Measurements from ENCODE around the gene FNIP2.
"Not testable (repeated sequence)": the region's sequence is repeated elsewhere in the genome, so short reads cannot be mapped to it uniquely, and the experiment has no call there.

Gene FNIP2

DNA sequence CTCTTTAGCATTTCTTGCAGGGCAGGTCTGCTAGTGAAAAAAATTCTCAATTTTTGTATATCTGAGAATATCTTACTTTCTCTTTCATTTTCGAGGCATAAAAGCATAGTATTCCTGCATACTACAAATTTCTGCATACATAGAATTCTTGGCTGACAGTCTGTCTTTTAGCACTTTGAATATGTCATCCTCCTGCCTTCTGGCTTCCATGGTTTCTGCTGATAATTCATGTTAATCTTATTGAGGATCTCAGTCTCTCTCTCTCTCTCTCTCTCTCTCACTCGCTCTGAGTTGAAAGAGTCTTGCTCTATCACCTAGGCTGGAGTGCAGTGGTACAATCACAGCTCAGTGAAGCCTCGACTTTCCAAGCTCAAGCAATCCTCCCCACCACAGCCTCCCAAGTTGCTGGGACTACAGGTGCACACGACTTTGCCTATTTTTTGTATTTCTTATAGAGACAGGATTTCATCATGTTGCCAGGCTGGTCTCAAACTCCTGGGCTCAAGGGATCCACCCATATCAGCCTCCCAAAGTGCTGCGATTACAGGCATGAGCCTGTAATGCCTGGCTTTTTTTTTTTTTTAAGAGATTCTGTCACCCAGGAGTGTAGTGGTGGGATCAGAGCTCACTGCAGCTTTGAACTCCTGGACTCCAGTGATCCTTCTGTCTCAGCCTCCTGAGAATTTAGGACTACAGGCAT, 161.3 kb downstream of the FNIP2 start:
- no peak for DNase-seq

GRCh38 chr4:158930639-158930972, 161.8 kb downstream of the FNIP2 start:
- no peak for DNase-seq

GRCh38 chr4:158933236-158933635, 164.4 kb downstream of the FNIP2 start:
- DNase-seq = no peak

DNA sequence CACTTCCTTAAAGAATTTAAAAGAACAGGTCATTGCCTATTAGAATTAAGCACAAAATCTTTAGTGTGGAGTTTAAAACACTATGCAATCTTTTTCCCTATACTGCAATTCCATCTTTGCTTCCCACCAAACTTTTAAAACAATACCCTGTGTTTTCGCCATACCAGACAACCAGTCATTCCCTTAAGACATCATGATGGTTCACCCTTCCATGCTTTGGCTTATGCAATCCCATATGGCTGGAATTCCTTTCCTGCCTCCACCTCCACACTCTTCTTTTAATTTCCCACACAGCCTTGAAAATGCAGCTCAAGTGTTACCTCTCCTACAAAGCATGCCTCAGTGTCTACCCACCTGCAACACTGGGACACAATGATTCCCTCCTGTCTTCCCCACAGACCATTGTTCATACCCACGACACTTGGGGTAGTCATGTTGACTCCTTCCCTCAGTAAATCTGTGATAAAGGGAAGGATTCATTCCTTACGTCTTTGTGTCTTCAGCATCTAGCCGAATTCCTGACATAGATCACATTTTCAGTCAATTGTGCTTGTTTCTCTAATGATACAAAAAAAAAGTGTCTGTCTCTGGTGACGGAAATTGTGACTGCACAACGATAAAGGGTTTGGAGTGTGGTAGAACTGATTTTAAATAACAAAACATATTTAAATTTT, 166.3 kb downstream of the FNIP2 start:
- no peak for DNase-seq

- no peak for DNase-seq
These were observed 167.4 kb downstream of the FNIP2 start for GRCh38 chr4:158936238-158936637.

DNA sequence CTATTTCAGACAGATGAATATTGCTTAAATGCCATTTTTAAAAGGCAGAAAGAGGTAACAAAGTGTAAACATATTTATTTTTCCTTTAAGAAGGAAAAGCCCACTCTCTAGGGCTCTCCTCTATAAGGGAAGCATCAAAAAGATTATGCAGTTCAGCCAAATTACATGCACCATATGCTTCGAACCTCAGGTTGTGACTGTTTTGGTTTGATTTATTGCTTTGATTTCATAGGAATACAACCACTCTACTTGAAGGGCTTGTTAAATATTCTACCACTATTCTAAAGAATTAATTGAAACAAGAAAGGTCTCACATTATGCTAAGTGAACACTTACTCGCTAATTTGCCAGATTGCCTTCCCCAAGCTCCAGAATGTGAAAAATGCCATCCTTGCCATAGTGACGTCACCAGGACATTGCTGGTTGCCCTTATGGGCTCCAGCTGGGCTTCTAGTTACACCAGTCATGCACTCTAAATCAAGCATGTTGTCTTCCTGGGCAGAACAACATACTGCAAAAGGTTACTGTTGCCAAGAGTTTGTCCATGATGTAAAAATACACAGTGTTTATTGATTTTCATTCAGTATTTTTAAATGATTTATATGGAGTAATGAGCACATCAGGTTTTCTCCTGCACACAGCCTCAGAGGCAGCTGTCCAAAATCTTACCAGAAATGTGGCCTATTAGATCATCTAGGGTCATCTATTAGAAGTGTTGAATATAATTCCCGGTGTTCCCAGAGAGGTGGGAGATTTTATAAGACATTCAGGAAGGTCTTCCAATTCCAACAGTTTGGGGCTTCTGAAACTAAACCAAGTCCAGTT, 169.6 kb downstream of the FNIP2 start:
- DNase-seq = no peak

- DNase-seq = no peak
These were observed 171.4 kb downstream of the FNIP2 start for GRCh38 chr4:158940271-158940670.

DNA sequence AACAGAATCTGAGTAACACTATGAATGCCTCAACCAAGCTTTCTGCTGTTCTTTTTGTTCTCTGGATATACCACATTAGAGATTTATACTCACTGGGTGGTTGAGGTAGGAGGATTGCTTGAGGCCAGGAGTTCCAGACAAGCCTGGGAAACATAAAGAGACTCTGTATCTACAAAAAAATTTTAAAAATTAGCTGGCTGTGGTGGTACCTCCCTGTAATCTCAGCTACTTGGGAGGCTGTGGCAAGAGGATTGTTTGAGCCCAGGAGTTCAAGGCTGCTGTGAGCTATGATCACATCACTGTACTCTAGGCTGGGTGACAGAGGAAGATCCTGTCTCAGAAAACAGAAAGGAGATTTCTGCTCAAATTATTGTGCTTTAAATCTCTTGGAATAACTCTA, 172.5 kb downstream of the FNIP2 start:
- no peak for DNase-seq

GRCh38 chr4:158941895-158942294, 173.1 kb downstream of the FNIP2 start:
- DNase-seq = no peak

DNA sequence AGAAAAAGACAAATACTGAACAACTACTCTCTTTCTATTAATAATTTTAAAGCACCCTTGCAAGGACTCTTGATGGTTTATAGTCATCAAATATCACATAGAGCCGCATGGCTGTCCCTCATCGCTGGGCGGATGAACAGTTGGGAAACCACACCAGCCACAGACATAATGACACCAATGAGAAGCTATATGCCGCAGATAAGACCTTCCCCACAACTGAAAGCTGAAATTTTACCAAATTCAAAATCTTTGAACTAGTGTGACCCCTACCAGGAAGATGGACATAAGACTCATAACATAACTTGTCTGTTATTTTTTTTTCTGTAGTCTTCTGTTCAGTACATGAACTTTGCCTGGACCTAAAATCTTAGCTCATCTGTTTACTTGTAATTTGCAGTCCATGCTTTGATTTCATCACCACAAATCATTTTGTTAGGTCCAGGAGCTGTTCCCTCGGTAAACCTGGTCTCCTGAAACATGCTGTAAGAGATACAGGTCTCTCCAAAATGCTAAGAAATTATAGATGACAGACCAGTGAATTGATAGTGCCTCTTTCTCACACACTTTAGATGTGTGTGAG, 176.8 kb downstream of the FNIP2 start:
- no peak for DNase-seq

- DNase-seq = no peak
These were observed 178.0 kb downstream of the FNIP2 start for GRCh38 chr4:158946825-158947224.

DNA sequence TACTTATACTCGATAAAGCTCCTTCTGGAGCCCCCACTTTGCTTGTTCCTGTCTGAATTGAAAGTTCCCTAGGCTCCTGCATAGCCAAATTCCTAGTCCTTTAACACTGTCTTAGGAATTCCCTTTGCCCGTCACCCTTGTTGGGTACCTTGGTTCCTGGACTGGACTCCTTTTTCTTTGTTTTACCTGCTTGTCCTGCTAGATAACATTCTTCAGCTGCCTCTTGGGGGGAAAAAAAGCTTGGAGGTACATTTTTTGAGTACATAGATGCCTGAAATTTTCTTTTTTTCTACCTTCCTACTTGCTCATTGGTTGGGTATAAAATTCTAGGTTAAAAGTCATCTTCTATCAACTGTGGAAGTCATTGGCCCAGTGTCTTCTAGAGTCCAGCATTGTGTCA, 179.2 kb downstream of the FNIP2 start:
- DNase-seq = no peak

- no peak for DNase-seq
These were observed 180.3 kb downstream of the FNIP2 start for GRCh38 chr4:158949099-158949498.

DNA sequence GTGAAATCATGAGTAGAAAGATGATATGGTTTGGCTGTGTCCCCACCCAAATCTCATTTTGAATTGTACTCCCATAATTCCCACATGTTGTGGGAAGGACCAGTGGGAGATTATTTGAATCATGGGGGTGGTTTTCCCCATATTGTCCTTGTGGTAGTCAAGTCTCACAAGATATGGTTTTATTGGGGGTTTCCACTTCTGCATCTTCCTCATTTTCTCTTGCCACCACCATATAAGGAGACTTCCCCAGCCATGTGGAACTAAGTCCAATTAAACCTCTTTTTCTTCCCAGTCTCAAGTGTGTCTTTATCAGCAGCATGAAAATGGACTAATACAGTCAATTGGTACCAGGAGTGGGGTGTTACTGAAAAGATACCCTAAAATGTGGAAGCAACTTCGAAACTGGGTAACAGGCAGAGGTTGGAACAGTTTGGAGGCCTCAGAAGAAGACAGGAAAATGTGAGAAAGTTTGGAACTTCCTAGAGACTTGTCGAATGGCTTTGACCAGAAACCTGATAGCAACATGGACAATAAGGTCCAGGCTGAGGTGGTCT, 183.5 kb downstream of the FNIP2 start:
- DNase-seq = not testable (repeated sequence)

- DNase-seq = not testable (repeated sequence)
These were observed 187.5 kb downstream of the FNIP2 start for GRCh38 chr4:158956345-158956744.

DNA sequence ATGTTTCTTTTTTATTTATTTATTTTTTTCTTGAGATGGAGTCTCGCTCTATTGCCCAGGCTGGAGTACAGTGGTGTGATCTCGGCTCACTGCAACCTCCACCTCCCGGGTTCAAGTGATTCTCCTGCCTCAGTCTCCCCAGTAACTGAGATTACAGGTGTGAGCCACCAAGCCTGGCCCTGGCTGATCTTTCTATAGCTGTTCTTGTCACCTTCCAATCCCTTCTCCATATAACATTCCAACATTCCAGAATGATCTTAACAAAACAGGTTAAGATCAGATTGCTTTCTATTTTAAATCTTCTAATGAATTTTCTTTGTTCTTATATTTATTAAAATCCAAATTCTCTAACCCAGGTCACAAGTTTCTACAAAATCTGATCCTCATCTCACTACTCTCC, 188.1 kb downstream of the FNIP2 start:
- not testable (repeated sequence) for DNase-seq

Measured in stimulated activated CD4-positive, alpha-beta T cell treated with anti-CD3 and anti-CD28 coated beads, Interleukin-12 subunit alpha, Interleukin-12 subunit beta, amount 100 ng/mL, for 4 hours (primary cell).